ENCODE measurements around the gene C11orf58.

C11orf58 gene

DNA sequence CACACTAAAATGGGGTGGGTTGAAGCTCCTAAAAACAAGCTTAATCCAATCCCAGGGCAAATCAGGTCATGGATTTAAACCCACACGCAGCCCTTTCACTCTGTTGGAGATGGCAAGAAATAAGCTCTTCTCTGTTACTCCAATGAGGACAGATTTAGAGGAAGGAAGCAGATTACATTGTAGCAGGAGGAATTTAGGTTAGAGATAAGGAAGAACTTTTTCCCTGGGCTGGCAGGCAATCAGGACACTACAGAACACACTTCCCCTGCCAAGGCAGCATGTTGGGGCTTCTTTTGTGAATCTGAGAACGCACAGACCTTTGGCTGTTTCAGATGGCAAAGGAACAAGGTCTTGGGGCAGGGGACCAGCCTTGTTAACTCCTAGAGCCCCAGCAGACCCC is 46.2 kb downstream of the C11orf58 start:
- no peak for DNase-seq (ENCODE audit: low read depth in 2 of 2, low spot score in 1 of 2)

DNA sequence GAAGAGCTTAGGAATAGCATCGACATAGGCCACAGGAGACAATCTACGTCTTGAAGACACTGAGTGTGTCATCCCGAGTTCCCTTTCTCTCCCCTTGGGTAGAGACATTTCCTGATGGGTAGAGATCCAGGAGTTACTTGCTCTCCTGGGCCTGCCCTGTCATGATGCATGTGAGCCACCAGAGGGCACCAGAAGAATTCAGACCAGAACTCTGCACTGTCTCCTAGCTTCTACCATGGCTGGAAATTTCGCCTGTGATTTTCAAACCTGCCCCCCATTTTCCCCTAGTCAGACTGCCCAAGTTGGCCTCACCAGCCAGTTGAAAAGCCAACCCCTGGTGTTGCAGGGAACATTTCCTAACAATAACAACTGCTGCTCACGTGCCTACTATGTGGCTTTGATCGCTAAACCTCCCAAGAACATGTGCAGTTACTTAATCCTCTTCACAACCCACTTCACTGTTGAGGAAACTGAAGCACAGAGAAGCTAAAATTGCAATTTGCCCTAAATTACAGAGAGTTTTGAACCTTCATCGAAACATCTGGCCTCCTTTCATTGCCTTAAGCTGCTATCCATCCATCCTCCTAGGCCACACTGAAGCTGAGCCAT is 47.2 kb downstream of the C11orf58 start:
- peak in 1 of 2 donors; percentile 13 for DNase-seq (ENCODE audit: low read depth in 2 of 2, low spot score in 1 of 2)

DNA sequence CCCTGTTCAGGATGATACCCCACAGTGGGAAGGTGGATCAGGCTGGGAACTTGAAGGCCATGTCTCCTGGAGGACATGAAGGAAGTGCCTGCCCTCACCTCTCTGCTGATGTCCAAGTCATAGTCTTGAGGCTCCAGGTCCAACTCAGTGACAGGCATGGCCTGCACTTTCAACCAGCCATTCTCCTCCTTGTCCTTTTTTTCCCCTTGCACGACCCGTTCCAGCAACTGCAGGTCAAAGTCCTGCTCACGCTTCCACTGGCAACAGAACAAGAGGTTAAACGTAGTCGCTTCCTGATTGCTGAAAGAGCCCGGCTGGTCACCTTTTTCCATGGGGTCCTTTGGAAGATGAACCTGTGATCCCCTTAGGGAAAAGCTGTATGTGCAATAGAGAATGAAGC is 47.7 kb downstream of the C11orf58 start:
- no peak for DNase-seq (ENCODE audit: low read depth in 2 of 2, low spot score in 1 of 2)

DNA sequence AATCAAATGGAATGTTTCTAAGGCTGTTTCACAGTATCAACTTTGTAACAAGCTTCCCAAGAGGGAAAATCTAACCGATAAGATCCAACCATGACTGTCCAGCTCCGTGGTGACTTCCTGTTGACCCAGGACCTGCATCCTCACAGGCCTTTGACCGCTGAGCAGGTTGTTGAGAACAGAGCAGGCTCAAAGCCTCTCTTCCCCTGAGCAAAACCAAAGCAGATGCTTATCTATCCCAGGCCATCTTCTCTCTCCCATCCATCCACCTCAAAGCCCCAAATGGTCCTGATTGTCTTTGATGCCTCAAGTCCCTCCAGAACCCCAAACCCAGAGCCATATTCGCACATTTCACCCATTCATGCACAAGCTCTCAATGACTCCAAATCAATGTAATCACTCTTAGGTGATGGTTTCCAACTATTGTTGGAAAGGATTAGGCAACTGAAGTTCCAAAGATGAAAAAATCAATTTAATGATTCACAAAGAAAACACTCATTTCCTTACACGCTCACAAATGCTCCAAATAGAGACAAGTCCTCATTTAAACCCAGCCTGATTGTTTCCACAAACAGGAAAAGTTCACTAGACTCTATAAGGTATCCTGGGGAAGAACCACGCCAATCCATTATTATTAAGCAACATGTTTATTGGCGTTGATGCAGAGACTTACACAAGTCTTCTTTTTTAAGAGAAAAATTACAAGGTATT is 48.7 kb downstream of the C11orf58 start:
- no peak for DNase-seq (ENCODE audit: low read depth in 2 of 2, low spot score in 1 of 2)

DNA sequence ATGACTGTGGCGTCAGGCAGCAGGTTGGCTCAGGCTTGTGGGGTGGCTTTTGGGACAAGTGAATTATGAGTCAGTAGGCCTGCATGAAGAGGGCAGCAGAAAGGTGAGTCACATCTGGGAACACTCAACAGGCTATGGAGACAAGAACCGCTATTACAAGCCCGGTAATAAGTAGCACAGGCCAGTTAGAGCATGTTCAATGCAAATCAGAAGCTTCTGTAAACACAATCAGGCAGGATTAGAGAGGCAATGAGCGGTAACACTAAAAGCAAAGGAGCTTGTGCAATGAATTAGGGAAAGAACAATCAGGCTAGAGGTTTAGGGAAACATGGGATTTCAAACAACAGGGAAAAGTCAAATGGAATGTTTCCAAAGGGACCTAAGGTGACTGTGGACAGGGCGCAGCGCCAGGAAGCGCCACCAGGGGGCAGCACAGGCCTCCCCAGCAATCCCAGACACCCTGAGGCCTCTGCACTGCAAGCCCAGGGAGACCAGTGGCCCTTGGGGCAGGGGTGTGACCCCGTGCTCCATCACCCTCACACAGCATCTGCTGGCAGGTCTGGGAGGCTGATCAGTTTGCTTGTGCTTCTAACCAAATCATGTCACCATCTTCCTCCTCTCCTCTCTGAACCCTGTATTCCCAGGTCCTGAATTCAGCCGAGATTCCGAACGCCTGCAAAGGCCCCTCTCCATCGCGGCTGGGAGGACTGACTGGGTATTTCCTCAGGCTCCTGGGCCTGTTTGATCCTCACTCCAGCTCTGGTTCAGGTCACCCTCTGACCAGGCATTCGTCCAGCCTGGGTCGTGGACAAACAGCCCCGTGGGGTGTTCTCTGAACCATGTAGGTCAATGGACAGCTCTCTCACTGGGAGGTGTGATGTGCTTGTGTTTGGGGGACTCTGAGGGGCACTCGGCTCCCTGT is 50.0 kb downstream of the C11orf58 start:
- DNase-seq (ENCODE audit: low read depth in 2 of 2, low spot score in 1 of 2): peak in 1 of 2 donors; percentile 20

DNA sequence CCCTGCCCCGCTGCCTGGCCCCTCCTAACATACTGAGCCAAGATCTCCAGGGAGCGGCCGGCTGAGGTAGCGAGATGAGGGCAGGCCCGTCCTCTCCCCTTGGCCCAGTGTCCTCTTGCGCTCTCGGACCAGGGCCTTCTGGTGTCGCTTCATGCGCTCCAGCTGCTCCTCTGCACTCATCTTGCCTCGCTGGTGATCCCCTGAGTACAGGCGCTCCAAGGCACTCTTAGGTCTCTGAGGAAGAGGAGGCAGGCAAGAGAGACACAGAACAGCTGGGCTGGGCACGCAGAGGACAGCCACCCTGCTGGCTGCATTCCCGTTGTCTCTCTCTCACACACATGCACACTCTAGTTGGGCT is 50.6 kb downstream of the C11orf58 start:
- DNase-seq (ENCODE audit: low read depth in 2 of 2, low spot score in 1 of 2): no peak

DNA sequence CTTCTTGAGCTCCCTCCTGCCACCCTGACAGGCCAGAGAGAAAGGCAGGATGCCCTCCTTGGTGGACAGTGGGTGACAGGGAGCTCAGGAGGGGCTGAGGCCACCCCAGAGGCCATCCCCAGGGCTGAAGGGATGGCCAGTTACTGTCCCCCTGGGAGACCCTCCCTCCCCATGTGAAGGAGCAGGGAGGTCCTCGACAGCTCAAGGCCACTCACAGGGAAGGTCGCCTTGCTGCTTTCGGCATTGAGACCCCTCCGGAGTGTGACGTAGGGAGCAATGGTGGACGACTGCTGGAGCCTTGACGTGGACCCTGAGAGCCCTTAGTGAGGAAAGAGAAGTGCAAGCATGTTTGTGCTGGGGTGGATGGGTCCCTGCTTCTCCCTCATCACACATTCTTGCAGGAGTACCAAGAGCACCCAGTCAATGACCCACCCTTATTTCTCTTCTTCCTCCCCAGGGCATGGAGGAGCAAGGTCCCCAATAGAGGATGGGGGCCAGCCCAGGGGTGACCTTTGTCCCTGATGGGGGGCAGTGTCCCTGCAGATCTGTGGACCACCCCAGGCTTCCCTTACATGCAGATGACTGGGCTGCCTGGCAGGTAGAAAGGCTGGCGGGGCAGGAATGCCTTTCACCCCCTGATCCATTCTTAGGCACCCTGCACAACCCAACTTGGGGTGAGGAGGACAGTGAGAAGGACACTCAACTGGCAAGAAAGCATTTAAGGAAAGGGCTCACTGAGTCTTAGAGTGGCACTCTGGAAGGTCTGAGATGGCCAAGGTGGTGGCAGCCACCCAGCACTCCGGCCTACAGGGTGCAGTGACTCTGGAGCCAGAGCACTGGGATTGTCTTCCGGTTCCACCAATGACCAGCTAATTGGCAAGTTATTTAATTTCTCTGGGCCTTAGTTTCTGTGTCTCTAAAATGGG is 51.4 kb downstream of the C11orf58 start:
- DNase-seq (ENCODE audit: low read depth in 2 of 2, low spot score in 1 of 2): no peak

DNA sequence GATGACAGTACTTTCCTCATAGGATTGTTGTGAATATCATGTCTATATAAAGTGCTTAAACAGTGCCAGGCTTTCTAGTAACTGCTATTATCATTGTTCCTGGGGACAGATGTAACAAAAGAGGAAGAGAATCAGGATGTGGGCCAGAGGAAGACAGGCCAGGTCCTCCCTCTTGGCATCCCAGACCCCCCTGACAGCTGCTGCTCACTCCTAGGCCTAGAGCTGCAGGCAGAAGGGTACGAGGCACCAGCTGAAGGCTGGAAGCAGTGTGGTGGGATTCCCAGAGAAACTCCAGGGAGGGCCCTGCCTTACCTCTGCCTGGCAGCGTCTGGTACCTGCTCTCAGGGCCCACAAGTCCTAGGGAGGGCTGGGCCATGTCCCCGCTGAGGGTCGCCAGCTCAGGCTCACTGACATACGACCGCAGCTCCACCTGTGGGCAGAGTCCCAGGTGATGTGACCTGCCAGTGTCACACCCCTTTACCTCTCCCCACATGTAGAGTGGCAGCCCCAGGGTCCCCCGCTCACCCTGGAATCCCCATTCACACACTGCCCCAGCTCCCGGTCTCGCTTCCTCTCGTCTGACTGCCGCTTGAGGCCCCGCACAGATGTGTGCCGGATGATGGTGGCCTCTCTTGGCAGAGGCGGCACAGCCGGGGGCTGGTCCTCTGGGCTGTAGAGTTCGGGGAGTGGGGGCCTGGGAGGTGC is 52.2 kb downstream of the C11orf58 start:
- no peak for DNase-seq (ENCODE audit: low read depth in 2 of 2, low spot score in 1 of 2)

DNA sequence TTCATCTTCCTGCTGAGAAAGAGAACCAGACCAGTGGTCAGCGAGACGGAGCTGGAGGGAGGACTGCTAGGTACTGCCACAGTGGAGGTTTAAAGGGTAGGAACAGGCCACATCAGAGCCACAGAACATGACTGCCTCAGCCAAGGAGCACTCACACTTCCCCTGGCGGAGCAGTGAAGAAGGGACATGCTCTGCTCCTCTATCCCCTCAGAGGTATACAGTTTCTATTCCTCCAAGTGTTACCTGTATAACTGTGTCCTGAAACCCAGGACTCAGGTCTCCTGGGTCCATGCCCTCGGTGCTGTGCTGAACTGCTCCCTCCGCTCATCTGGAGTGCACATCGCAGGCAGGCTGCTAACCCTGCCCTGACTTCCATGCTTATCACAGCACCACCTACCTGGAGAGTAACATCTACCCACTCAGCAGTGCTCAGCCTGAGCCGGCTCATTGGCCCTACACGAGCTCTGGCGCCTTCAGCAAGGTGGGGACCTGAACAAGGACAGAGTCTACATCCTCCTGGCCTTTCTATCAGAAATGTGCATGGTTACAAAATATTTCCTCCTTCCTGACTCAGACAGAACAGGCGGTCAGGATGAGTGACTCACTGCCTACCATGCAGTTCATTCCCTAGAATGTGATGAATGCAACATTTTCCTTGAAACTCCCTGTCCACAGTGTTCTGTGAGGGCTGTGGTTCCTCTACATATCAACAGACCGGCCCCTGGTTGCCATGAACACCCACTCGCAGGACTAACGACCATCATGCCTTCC is 52.9 kb downstream of the C11orf58 start:
- no peak for DNase-seq (ENCODE audit: low read depth in 2 of 2, low spot score in 1 of 2)

DNA sequence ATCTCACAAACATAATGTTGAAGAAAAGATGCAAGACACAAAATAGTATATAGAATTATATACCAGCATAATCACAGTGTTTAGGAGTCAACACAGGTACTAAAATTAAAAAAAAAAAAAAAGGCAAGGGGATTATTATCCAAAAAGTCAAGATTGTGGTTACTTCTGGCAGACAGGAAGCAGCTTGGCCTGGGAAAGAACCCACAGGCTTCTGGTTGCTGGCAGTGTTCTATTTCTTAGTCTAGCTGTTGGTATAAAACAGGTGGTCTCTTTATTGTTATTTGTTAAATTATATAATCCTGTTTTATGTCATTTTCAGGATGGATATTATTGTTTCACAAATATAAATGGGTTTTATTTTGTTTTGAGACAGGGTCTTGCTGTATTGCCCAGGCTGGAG is 54.0 kb downstream of the C11orf58 start:
- DNase-seq (ENCODE audit: low read depth in 2 of 2, low spot score in 1 of 2): no peak

DNA sequence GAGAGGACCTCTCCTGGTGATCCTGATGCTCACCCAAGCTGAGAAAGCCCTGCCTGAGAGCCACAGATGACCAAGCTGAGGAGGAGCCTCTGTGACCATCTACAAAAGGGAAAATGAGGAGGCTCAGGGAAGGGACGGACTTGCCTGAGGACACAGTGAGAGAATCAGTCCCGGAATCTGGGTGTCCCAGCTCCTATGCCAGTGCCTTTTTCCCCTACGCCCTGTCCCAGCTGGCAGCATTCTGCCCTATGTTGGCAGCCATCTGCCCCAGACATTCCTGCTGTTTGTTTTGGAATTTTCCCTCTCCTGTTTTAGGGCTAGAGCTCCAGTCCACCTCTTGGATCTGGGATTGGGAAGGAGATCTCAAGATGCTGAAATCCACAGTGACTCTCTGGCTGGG is 54.6 kb downstream of the C11orf58 start:
- DNase-seq (ENCODE audit: low read depth in 2 of 2, low spot score in 1 of 2): no peak

DNA sequence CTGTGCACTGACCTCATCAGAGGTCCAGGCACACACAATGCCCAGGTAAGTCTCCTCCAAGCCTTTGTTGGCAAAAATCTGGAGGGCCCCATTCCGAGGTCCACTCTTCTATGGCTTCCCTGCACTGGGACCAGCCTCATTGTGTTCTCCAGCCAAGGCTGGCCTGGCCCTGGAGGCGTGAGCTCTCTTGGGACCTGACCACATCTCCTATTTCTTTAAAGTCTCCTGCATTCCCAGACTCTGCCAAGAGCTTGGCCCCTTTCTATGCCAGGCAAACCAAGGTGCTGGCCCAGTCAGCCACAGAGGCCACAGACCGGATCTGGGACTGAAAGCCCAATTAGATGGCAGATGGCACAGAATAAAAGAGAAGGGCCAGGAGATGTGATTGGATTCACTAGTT is 55.1 kb downstream of the C11orf58 start:
- DNase-seq (ENCODE audit: low read depth in 2 of 2, low spot score in 1 of 2): no peak

DNA sequence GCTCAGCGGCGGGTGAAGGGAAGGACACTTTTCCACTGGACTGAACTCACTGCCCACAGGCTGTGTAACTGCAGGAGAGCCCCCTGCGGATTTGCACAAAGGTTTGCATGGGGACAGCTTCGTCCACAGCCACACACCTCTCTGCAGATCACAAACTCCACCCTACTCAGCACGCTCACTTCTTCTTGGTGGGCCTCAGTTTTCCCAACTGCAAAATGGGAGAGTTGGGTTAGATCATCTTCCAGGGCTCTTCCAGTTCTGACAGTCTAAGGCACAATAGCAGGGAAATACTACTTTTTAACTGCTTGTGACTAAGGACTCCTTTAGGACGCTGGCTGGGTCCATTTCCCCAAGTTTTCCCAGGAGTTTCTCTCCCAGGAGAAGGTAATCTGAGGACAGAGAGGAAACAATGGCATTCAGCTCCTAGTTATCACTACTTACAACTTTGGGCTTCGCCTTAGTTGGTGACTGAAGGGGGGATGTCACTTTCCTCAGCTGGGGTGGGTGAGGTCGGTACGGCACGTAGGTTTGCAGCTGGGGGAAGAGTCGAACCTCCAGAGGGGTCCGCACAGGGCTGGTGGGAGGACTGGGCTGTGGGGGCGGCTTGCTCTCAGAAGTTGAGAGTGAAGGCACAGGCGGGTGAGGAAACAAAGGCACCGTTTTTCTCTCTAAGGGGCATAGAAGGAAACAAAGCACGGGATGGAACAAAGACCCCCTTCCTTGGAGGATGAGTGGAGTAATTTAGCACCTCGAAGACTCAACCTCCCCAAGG is 55.8 kb downstream of the C11orf58 start:
- DNase-seq (ENCODE audit: low read depth in 2 of 2, low spot score in 1 of 2): no peak

DNA sequence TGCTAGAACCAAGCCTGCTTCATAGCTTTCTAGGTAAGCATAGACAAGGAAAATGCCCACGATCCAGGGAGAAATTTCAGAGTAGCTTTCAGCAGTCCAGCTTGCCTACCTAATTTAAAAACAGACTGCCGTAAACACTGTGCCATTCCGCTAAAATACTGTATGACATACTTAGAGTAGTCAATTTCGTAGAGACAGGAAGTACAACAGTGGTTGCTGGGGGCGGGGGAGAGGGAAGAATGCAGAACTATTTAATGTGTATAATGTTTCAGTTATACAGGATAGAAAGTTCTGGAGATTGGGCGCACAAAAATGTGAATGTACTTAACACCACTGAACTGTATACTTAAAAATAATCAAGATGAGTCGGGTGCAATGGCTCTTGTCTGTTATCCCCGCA is 56.7 kb downstream of the C11orf58 start:
- no peak for DNase-seq (ENCODE audit: low read depth in 2 of 2, low spot score in 1 of 2)

DNA sequence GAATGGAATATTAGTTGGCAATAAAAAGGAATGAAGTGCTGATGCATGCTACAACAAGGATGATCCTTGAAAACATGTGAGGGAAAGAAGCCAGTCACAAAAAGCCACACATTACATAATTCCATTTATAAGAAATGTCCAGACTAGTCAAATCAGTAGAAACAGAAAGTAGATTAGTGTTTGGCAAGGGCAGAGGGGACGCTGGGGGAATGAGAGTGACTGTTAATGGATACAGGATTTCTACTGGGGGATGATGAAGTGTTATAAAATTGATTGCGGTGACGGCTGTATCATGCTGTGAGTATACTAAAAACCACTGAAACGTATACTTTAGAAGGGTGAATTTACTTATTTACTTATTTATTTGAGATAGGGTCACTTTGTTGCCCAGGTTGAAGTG is 57.9 kb downstream of the C11orf58 start:
- no peak for DNase-seq (ENCODE audit: low read depth in 2 of 2, low spot score in 1 of 2)

DNA sequence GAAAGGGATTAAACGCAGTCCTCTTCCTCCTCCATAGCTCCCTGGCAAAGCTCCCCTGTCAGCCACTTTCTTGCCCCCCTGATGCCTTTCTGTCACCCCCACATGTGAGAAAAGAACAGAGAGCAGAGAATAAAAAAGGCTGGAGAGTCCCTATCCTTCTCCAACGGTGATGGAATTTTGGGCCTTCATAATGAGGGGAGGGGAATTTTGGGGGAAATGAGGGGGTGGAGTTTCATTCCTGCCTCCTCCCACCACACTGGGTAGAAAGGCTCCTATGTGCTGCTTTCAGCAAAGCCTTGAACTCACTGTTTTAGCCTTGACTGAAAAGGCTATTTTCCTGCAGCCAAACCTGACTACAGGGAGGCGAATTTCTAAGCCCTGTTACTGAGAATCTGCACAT is 59.3 kb downstream of the C11orf58 start:
- DNase-seq (ENCODE audit: low read depth in 2 of 2, low spot score in 1 of 2): no peak

DNA sequence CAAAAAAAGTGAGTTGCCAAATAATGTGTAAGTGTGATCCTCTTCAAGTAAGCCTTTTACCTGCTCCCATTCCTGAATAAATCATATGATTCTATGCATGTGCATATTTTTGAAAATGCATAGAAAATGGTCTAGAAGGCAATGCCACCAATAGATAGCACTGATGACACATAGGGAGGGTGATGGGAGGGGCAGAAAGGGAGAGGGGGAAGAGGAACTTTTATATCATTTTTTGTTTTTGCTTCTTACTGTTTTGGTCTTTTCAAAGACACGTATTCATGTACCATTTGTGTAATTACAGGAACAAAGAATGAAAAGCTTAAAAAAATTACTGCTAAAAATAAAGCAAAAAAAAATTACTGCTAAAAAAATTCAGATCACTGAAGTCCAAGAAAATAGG is 60.8 kb downstream of the C11orf58 start:
- no peak for DNase-seq (ENCODE audit: low read depth in 2 of 2, low spot score in 1 of 2)

DNA sequence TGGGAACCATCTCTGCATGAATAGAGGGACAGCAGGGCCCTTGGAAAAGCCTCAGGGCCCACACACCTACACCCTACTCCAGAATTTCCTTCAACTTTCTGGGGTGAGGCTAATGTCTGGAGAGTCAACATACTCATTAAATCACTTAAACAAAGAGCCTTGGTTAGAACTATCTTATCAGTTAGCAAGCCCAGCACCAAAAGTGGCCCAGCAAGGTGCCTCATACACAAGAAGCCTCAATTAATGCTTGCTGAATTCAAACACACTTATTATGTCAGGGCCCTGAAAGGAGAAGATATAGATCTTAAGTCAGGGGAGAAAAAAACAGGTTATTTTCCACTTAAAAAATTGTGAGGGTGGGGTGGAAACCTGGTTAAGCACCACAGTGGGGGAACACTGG is 61.4 kb downstream of the C11orf58 start:
- DNase-seq (ENCODE audit: low read depth in 2 of 2, low spot score in 1 of 2): no peak

DNA sequence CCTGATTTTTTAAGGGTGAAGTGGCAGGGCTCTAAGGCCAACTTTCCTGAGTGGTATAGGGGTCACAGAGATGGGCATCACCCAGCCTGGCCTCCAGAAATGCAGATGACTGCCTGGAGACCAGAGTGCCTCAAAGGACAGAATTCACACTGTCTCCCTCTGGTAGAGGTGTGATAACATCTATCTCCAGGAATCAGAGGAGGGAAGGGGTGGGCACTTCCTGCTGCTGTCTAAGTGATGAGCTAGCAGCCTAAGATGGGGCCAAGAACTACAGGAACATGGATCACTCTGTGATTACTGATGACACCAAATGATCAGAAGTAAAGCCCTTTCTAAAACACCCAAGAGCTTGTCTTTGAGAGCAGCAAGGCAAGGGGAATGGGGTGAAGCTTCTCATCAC is 61.9 kb downstream of the C11orf58 start:
- no peak for DNase-seq (ENCODE audit: low read depth in 2 of 2, low spot score in 1 of 2)
